Right ventricle myocardium superior (tissue), 1 donor: Measurements from ENCODE around the gene EXOC7. TPM values are rescaled to one million over a fixed set of nuclear protein-coding genes. Genes with fewer than 3 reads are reported as not detected.

Source experiments
- ATAC-seq: fragments of 200-7000 bp; cut with Tn5 transposase; one replicate; pipeline ENCODE4 v1.9.1; 2020; ENCODE audit warnings: mild to moderate bottlenecking; ENCODE audit not compliant: poor library complexity
- DNase-seq: peaks from one replicate; pipeline ENCODE4 v3.0.0-alpha.2; 2020
- intact Hi-C: fragments of 100-400 bp; cut with DNase I; formaldehyde crosslinking; loops from one replicate; pipeline ENCODE4 v1.11.2; 2022
- total RNA-seq: library from RNA; stranded (reverse); fragmentation: NEBNext Ultra II Directional; extraction: Animal tissue kit (Norgen Biotek cat#: 25700); gene quantifications from one replicate; pipeline ENCODE4 v1.2.1, GENCODE V29; 2021
- donor health status: DM: no; HTN: yes; CAD: no; lungs with severe emphysema.

EXOC7 gene
- total RNA-seq, 1 donor from 2014 or later: 74.7 TPM

GRCh38 chr17:76139801-76140660 lies 36.4 kb upstream of the EXOC7 start:
- intact Hi-C loops: no loop called here
- DNase-seq: no peak

GRCh38 chr17:76138896-76139752 lies 35.5 kb upstream of the EXOC7 start:
- ATAC-seq: no peak
- intact Hi-C loops: no loop called here
- no peak for DNase-seq

More at GRCh38 chr17:76139801-76140660, 36.4 kb upstream of the EXOC7 start:
- no peak for ATAC-seq

- ATAC-seq (no peak), DNase-seq (no peak)
- intact Hi-C loops: no loop called here
Measured at GRCh38 chr17:76138234-76138895, 34.8 kb upstream of the EXOC7 start.

- no peak for DNase-seq
- ATAC-seq: no peak
- intact Hi-C loops: no loop called here
Measured at GRCh38 chr17:76137351-76138233, 34.0 kb upstream of the EXOC7 start.

- ATAC-seq (no peak), DNase-seq (no peak)
- intact Hi-C loops: no loop called here
Measured at GRCh38 chr17:76137001-76137350, 33.4 kb upstream of the EXOC7 start.

GRCh38 chr17:76136276-76137000 lies 32.9 kb upstream of the EXOC7 start:
- intact Hi-C loops: no loop called here
- DNase-seq (no peak), ATAC-seq (no peak)

- DNase-seq: no peak
- intact Hi-C loops: no loop called here
- ATAC-seq: no peak
Measured at GRCh38 chr17:76135810-76136188, 32.2 kb upstream of the EXOC7 start.

GRCh38 chr17:76134911-76135809 lies 31.6 kb upstream of the EXOC7 start:
- ATAC-seq (no peak), DNase-seq (no peak)
- intact Hi-C loops: no loop called here

GRCh38 chr17:76132574-76133338 lies 29.2 kb upstream of the EXOC7 start:
- no peak for DNase-seq
- ATAC-seq: no peak
- intact Hi-C loops: no loop called here

- DNase-seq: no peak
- intact Hi-C loops: no loop called here
Measured at GRCh38 chr17:76131692-76132573, 28.3 kb upstream of the EXOC7 start.

GRCh38 chr17:76131051-76131691 lies 27.6 kb upstream of the EXOC7 start:
- intact Hi-C loops: no loop called here
- ATAC-seq (no peak), DNase-seq (no peak)

More at GRCh38 chr17:76131692-76132573, 28.3 kb upstream of the EXOC7 start:
- no peak for ATAC-seq

- no peak for ATAC-seq
- intact Hi-C loops: no loop called here
- DNase-seq: no peak
Measured at GRCh38 chr17:76130473-76130872, 26.9 kb upstream of the EXOC7 start.

GRCh38 chr17:76125922-76126321 lies 22.3 kb upstream of the EXOC7 start:
- intact Hi-C loops: no loop called here
- DNase-seq (no peak), ATAC-seq (no peak)

GRCh38 chr17:76125391-76125675 lies 21.7 kb upstream of the EXOC7 start:
- DNase-seq: no peak
- ATAC-seq: no peak
- intact Hi-C loops: no loop called here
